Heart left ventricle (tissue), 16 donors: ENCODE results near the gene TRPM3. TPM values are rescaled to one million over a fixed set of nuclear protein-coding genes. Genes with fewer than 3 reads are reported as not detected.

Experiments used
- ATAC-seq, 4 donors: fragments of 200-7000 bp; cut with Tn5 transposase; one replicate each; pipeline ENCODE4 v1.9.1; 2020 to 2022; ENCODE audit warnings: moderate library complexity in 4 of 4, mild to moderate bottlenecking in 3 of 4, moderate number of reproducible peaks in 1 of 4
- DNase-seq, 5 donors: peaks; one replicate each; pipeline ENCODE4 v3.0.0-alpha.2; 2020
- H3K27ac ChIP-seq, 12 donors: fragments of 200-600 bp; sonication (generic) in 4 of 12; one replicate each; pipeline versions ENCODE4 v1.5.0 to v1.8.0; 2016 to 2022; ENCODE audit warnings: mild to moderate bottlenecking in 2 of 12
- H3K27me3 ChIP-seq, 9 donors: fragments of 200-600 bp; sonication (generic) in 2 of 9; one replicate each; pipeline versions ENCODE4 v1.5.1 to v1.8.0; 2016 to 2022; ENCODE audit warnings: mild to moderate bottlenecking in 3 of 9
- H3K36me3 ChIP-seq, 9 donors: fragments of 200-600 bp; sonication (generic) in 2 of 9; one replicate each; pipeline versions ENCODE4 v1.5.0 to v1.8.0; 2018 to 2022; ENCODE audit warnings: mild to moderate bottlenecking in 2 of 9
- H3K4me1 ChIP-seq, 12 donors: fragments of 200-600 bp; sonication (generic) in 4 of 12; one replicate each; pipeline versions ENCODE4 v1.5.0 to v1.8.0; 2016 to 2022; ENCODE audit warnings: mild to moderate bottlenecking in 3 of 12
- H3K4me3 ChIP-seq, 12 donors: fragments of 200-600 bp; sonication (generic) in 4 of 12; one replicate each; pipeline versions ENCODE4 v1.5.0 to v1.8.0; 2017 to 2022; ENCODE audit warnings: mild to moderate bottlenecking in 9 of 12, moderate library complexity in 4 of 12
- H3K9me3 ChIP-seq, 12 donors: fragments of 200-600 bp; sonication (generic) in 4 of 12; one replicate each; pipeline versions ENCODE4 v1.5.0 to v1.8.0; 2016 to 2022; ENCODE audit warnings: mild to moderate bottlenecking in 1 of 12
- CTCF ChIP-seq, 12 donors: fragments of 200-600 bp; sonication (generic) in 4 of 12; IDR thresholded peaks; one replicate each; pipeline versions ENCODE4 v1.5.0 to v1.8.0; 2018 to 2022; ENCODE audit warnings: antibody characterized with exemption in 12 of 12, mild to moderate bottlenecking in 5 of 12
- POLR2A ChIP-seq, 2 donors: fragments of 450-650 bp; IDR thresholded peaks; one replicate each; pipeline ENCODE4 v1.6.1; 2017; ENCODE audit warnings: antibody characterized with exemption in 2 of 2, mild to moderate bottlenecking in 2 of 2, moderate library complexity in 2 of 2
- WGBS, 4 donors: extraction: QIAGEN DNeasy Blood & Tissue Kit in 2 of 4; methylation state at CpG; one replicate each; pipeline versions ENCODE4 v1.1.5 to v1.1.7; 2013 to 2018; 5-methylcytosine and 5-hydroxymethylcytosine counted together
- intact Hi-C, 10 donors: fragments of 100-400 bp; cut with DNase I; formaldehyde crosslinking; loops; one replicate each; pipeline versions ENCODE4 v1.11.1 to v1.14.2; 2022
- polyA plus RNA-seq, 2 donors: library from polyadenylated mRNA; stranded (reverse); fragments of 200-250 nt; gene quantifications; one replicate each; pipeline ENCODE4 v1.2.3, GENCODE V29; 2013
- total RNA-seq, 9 donors: library from RNA; depleted of rRNA in 2 of 9; stranded (reverse); fragments of >200 nt in 2 of 9; fragmentation: NEBNext Ultra II Directional in 3 of 9; extraction: Animal tissue kit (Norgen Biotek cat#: 25700) in 3 of 9; gene quantifications; one replicate each; pipeline versions ENCODE4 v1.1.0 to v1.2.4, GENCODE V29; 2016 to 2023
- donor health status: ischemic (EF 13 %, LVEDD 7.1; RV severe dilation, severe dysfunction).
- donor health status: healthy with polysubstance abuse.
- donor health status: DM: no; HTN: yes; CAD: no.
- donor health status: DM: no; HTN: no; CAD: no.
- donor health status: ischemic (EF 25% LVEDD 6.9; RV normal size, moderate dysfunction).
- donor health status: ischemic (EF 25% LVEDD 5.7; RV mildly dilated, moderate dysfunction).
- donor health status: healthy.
- donor health status: DM: yes; HTN: yes; CAD: no.
- donor health status: ischemic (EF 35%, LVEDD 5.7; RV mildly dilated, moderate dysfunction).
- donor health status: nonischemic (EF 11% LVEDD 7.7; RV severe dilation, severe dysfunction).
- donor health status: DM: yes; HTN: yes; CAD: no.
- donor health status: PGD.
- donor health status: ischemic (EF 29% LVEDD 5.4; RV normal size, mild dysfunction).
- donor health status: nonischemic (EF 23%, LVEDD 6.1; RV moderate dilation, normal function).

TRPM3 gene
- total and polyA plus RNA-seq, 11 donors, result 0.02 to 0.91 (median 0.10) TPM; not detected in 1

- WGBS, 4 donors, result 91 to 94% (median 94%) methylated on average over 1 of the region's 1 CpG
- peaks cover 0 to 11% (median 0%) of the 10 kb centered on the region in 12 donors for H3K9me3 ChIP-seq
- no peak overlapping the region for H3K4me3 ChIP-seq
- ATAC-seq (no peak), DNase-seq (no peak)
- no peak overlapping the region for H3K27ac ChIP-seq
- no peaks in the 10 kb centered on the region for H3K4me1 ChIP-seq
- intact Hi-C loops, result no loop called here
- TF ChIP-seq CTCF (IDR thresholded peaks at IDR 0.05), result no peak
- no peak for TF ChIP-seq POLR2A (IDR thresholded peaks at IDR 0.05)
- no peaks in the 10 kb centered on the region for H3K27me3 ChIP-seq
- H3K36me3 ChIP-seq, result no peaks in the 10 kb centered on the region
Observed at GRCh38 chr9:70988551-70988950, 132.9 kb downstream of the TRPM3 start.

GRCh38 chr9:70987986-70988385 is 133.4 kb downstream of the TRPM3 start:
- no peak overlapping the region for H3K27ac ChIP-seq
- peaks cover 0 to 11% (median 0%) of the 10 kb centered on the region in 12 donors for H3K9me3 ChIP-seq
- no peaks in the 10 kb centered on the region for H3K36me3 ChIP-seq
- ATAC-seq, result no peak
- 79 to 90% (median 79%) methylated on average over 1 of the region's 1 CpG for WGBS, 4 donors
- no peaks in the 10 kb centered on the region for H3K4me1 ChIP-seq
- intact Hi-C loops, result no loop called here
- no peak overlapping the region for H3K4me3 ChIP-seq
- TF ChIP-seq CTCF (IDR thresholded peaks at IDR 0.05), result no peak
- no peak for TF ChIP-seq POLR2A (IDR thresholded peaks at IDR 0.05)
- no peak for DNase-seq
- no peaks in the 10 kb centered on the region for H3K27me3 ChIP-seq

- ATAC-seq (no peak), DNase-seq (no peak)
- 89 to 96% (median 94%) methylated on average over 2 of the region's 2 CpGs for WGBS, 4 donors
- Histone ChIP-seq H3K27me3 (no peaks in the 10 kb centered on the region), H3K4me1 (no peaks in the 10 kb centered on the region), H3K9me3 (peaks cover 0 to 11% (median 0%) of the 10 kb centered on the region in 12 donors), H3K36me3 (no peaks in the 10 kb centered on the region), H3K27ac (no peak overlapping the region), H3K4me3 (no peak overlapping the region)
- intact Hi-C loops, result no loop called here
- TF ChIP-seq POLR2A (IDR thresholded peaks at IDR 0.05), result no peak
- no peak for TF ChIP-seq CTCF (IDR thresholded peaks at IDR 0.05)
Observed at GRCh38 chr9:70986984-70987383, 134.4 kb downstream of the TRPM3 start.

GRCh38 chr9:70983723-70984295 is 137.6 kb downstream of the TRPM3 start:
- no peak overlapping the region for H3K27ac ChIP-seq
- no peak for DNase-seq
- H3K27me3 ChIP-seq, result no peaks in the 10 kb centered on the region
- WGBS, 4 donors, result 46 to 67% (median 52%) methylated on average over 1 of the region's 1 CpG
- no peak for ATAC-seq
- H3K4me3 ChIP-seq, result no peak overlapping the region
- peaks cover 0 to 11% (median 0%) of the 10 kb centered on the region in 12 donors for H3K9me3 ChIP-seq
- intact Hi-C loops, result no loop called here
- no peaks in the 10 kb centered on the region for H3K4me1 ChIP-seq
- TF ChIP-seq POLR2A (IDR thresholded peaks at IDR 0.05) (no peak), CTCF (IDR thresholded peaks at IDR 0.05) (no peak)
- H3K36me3 ChIP-seq, result no peaks in the 10 kb centered on the region
